ENCODE results near the gene RFX3.
"Not testable (repeated sequence)": the region's sequence is repeated elsewhere in the genome, so short reads cannot be mapped to it uniquely, and the experiment has no call there.

RFX3 gene

DNA sequence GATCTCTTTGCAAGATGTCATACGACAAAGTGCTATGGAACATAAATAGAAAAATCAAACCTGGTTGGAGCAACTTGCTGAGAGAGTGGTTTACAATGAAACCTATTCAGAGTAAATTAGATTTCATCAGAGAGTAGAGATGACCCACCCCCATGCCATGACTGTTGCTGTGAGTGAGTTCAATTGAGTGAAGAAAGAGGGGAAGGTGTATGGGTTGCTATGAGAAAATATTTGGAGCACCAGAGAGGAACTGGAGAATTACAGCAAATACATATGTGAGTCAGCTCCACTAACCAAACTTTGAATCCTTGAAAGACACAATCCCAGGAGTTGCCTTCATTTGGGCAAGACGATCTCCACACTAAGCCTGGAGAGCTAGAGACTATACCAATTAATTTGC, 217.2 kb downstream of the RFX3 start:
- no peak for DNase-seq (ENCODE audit: extremely low read depth, low read depth)

DNA sequence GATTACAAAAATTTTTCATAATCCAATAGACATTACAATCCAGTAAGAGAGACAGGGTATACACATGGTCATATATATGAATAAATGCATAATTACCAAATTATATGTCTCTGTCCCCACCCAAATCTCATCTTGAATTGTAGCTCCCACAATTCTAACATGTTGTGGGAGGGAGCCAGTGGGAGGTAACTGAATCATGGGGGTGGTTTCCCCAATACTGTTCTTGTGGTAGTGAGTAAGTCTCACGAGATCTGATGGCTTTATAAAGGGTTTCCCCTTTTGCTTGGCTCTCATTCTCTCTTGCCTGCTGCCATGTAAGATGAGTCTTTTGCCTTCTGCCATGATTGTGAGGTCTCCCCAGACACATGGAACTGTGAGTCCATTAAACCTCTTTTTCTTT, 221.4 kb downstream of the RFX3 start:
- DNase-seq (ENCODE audit: extremely low read depth, low read depth); H3K4me3 ChIP-seq (replicated peaks; ENCODE audit: low read depth, low read length): not testable (repeated sequence)

More for the DNA sequence above, 217.2 kb downstream of the RFX3 start:
- TF ChIP-seq, protein P1, sequence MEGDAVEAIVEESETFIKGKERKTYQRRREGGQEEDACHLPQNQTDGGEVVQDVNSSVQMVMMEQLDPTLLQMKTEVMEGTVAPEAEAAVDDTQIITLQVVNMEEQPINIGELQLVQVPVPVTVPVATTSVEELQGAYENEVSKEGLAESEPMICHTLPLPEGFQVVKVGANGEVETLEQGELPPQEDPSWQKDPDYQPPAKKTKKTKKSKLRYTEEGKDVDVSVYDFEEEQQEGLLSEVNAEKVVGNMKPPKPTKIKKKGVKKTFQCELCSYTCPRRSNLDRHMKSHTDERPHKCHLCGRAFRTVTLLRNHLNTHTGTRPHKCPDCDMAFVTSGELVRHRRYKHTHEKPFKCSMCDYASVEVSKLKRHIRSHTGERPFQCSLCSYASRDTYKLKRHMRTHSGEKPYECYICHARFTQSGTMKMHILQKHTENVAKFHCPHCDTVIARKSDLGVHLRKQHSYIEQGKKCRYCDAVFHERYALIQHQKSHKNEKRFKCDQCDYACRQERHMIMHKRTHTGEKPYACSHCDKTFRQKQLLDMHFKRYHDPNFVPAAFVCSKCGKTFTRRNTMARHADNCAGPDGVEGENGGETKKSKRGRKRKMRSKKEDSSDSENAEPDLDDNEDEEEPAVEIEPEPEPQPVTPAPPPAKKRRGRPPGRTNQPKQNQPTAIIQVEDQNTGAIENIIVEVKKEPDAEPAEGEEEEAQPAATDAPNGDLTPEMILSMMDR (IDR thresholded peaks at IDR 0.05; ENCODE audit: low read depth, low read length, missing control alignments): no peak
- H3K4me3 ChIP-seq (replicated peaks; ENCODE audit: low read depth, low read length): no peak overlapping the region

DNA sequence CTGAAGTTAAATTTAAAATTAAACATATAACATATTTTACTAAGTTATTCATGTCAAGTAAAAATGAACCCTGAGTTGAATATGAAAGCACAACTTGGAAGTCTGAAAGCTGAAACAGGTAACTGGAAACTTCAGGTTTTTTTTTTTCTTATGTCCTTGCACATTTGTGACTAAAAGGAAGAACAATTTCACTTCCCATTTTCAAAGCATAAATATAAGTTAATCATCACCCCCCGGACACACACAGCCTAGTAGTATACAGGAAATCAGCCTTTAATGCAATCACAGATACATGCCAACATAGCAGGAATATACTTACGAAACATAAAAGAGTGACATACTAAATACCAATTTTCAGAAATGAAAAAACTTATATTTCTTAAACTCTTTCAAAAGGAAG, 225.9 kb downstream of the RFX3 start:
- DNase-seq (ENCODE audit: extremely low read depth, low read depth): no peak
- H3K4me3 ChIP-seq (replicated peaks; ENCODE audit: low read depth, low read length): no peak overlapping the region
- TF ChIP-seq, protein P1 (IDR thresholded peaks at IDR 0.05; ENCODE audit: low read depth, low read length, missing control alignments): no peak

DNA sequence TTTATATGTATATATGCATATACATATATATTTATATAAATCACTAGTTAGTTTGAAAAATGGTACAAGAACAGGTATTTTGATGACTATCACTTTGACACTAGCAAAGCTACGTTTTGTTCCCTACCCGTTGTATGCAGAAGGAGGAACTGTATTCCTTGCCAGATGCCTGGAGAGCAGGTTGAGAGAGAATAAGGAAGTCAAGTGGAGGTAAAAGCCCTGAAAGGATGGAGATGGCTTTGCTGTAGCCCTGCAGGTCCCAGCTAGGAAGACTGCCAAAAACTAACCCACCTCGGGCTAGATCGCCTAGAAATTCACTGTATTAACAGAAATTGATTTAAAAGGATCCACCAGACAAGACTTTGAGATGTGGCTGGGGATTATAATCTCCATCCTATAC, 229.3 kb downstream of the RFX3 start:
- DNase-seq (ENCODE audit: extremely low read depth, low read depth): no peak
- no peak overlapping the region for H3K4me3 ChIP-seq (replicated peaks; ENCODE audit: low read depth, low read length)
- TF ChIP-seq, protein P1 (IDR thresholded peaks at IDR 0.05; ENCODE audit: low read depth, low read length, missing control alignments): no peak

DNA sequence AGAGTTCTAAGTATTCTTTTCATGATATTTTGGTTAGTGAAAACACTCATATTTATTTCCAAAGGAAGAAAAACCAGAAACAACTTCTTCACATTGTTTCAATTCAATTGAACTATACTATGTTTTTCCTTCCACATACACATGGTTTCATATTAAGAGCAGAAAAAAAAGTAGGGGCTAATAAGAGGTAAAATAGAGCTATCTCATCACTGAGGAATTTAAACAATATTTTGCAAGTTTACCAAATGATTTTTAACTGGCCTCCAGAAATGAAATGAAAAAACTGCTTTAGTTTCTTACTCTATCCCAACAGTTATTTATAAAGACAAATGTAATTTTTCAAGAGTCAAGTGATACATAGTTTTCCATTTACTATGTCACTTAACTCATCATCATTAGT, 233.5 kb downstream of the RFX3 start:
- DNase-seq (ENCODE audit: extremely low read depth, low read depth): no peak
- H3K4me3 ChIP-seq (replicated peaks; ENCODE audit: low read depth, low read length): no peak overlapping the region
- TF ChIP-seq, protein P1 (IDR thresholded peaks at IDR 0.05; ENCODE audit: low read depth, low read length, missing control alignments): no peak

DNA sequence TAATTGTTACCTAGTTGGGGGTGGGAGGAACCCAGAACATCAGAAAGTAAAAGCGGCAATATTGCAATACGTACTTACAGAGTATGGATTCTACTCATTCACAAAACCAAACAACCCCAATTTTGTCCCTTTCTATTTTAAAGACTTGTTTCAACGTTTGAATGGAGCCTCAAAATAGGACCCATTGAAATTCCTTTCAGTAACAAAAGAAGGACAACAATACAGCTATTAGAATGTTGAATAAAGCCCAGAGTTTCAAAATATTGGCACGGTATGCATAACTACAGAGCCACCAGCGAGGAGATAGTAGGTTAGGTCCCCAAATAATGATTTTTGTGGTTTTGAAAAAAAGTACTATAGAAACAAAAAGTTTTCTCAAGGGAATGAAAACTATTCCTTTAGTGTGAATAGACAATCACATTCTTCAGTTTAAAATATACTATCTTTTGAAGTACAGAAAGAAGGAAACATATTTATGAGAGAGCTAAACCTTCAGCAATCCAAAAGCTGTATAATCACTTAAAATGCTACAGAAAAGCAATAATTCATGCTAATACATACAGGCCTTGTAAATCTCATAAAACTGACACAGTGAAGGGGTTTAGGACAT, 235.5 kb downstream of the RFX3 start:
- TF ChIP-seq, protein P1 (IDR thresholded peaks at IDR 0.05; ENCODE audit: low read depth, low read length, missing control alignments): no peak
- DNase-seq (ENCODE audit: extremely low read depth, low read depth): no peak
- no peak overlapping the region for H3K4me3 ChIP-seq (replicated peaks; ENCODE audit: low read depth, low read length)

DNA sequence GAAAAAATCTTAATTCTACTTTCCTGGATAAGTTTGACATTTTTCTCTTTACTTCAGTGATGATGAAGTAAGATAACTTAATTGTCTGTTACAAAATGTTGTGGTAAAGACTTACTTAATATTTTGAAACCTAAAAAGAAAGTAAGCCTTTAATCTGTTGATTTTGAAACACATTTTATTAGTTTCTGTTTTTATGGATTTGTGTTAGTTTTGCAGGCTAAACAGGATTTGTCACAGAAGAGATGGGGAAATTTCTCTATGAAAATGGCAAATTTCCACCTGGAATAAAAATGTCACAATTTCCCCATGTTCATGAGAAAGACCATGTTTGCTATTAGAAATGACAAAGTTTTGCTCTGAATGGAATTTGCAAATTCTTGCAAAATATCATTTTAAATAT, 237.1 kb downstream of the RFX3 start:
- no peak overlapping the region for H3K4me3 ChIP-seq (replicated peaks; ENCODE audit: low read depth, low read length)
- TF ChIP-seq, protein P1 (IDR thresholded peaks at IDR 0.05; ENCODE audit: low read depth, low read length, missing control alignments): no peak
- DNase-seq (ENCODE audit: extremely low read depth, low read depth): no peak
